ENCODE results near the gene STK32B.

GRCh38 chr4:5034206-5034605, 17.1 kb upstream of the STK32B start:
- TF ChIP-seq CTCF (IDR thresholded peaks at IDR 0.05) (no peak), POLR2A (IDR thresholded peaks at IDR 0.05) (no peak)
